ENCODE data around the gene FITM2.

DNA sequence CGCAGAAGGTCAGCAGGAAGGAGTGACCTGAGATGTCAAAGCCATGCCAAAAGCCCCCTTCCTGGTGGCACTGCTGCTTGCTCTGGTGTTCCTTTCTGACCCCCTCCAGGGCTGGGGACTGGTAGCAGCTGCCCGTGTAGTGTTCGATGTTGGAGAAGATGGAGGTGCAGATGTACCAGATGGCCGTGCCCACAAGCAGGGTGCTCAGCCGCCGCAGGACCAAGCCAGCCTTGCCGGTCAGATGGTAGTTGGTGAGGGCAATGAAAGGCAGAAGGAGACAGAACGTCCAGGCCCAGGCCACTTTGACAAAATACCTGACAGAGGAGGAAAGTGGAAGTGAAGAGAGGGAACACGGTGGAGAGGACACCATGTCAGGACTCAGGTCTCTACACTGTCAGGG lies 4.1 kb downstream of the FITM2 start:
- no peak for TF ChIP-seq ARNTL (CRISPR knock-in tag; IDR thresholded peaks at IDR 0.05; ENCODE audit: borderline replicate concordance, low read depth)
- no peak for TF ChIP-seq ZC3H10 (CRISPR knock-in tag; IDR thresholded peaks at IDR 0.05)
- no peak for TF ChIP-seq PPARA (CRISPR knock-in tag; IDR thresholded peaks at IDR 0.05; ENCODE audit: borderline replicate concordance)
- no peak for TF ChIP-seq ZNF8 (CRISPR knock-in tag; IDR thresholded peaks at IDR 0.05)
- no peak for TF ChIP-seq TOX (CRISPR knock-in tag; IDR thresholded peaks at IDR 0.05; ENCODE audit: borderline replicate concordance)
- no peak for TF ChIP-seq SNAI2 (CRISPR knock-in tag; IDR thresholded peaks at IDR 0.05)
- no peak for TF ChIP-seq PATZ1 (CRISPR knock-in tag; IDR thresholded peaks at IDR 0.05; ENCODE audit: borderline replicate concordance)
- TF ChIP-seq ZFP3 (CRISPR knock-in tag; IDR thresholded peaks at IDR 0.05), result no peak
- no peak for TF ChIP-seq GLIS3 (CRISPR knock-in tag; IDR thresholded peaks at IDR 0.05)
- TF ChIP-seq, protein P1, sequence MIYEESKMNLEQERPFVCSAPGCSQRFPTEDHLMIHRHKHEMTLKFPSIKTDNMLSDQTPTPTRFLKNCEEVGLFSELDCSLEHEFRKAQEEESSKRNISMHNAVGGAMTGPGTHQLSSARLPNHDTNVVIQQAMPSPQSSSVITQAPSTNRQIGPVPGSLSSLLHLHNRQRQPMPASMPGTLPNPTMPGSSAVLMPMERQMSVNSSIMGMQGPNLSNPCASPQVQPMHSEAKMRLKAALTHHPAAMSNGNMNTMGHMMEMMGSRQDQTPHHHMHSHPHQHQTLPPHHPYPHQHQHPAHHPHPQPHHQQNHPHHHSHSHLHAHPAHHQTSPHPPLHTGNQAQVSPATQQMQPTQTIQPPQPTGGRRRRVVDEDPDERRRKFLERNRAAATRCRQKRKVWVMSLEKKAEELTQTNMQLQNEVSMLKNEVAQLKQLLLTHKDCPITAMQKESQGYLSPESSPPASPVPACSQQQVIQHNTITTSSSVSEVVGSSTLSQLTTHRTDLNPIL (CRISPR knock-in tag; IDR thresholded peaks at IDR 0.05; ENCODE audit: low read depth), result no peak
- TF ChIP-seq POU6F1 (CRISPR knock-in tag; IDR thresholded peaks at IDR 0.05; ENCODE audit: borderline replicate concordance, low read depth), result no peak
- TF ChIP-seq ZNF70 (CRISPR knock-in tag; IDR thresholded peaks at IDR 0.05), result no peak
- no peak for TF ChIP-seq CSRNP3 (CRISPR knock-in tag; IDR thresholded peaks at IDR 0.05)

All from SK-N-SH treated with all-trans-retinoic acid at 6 μM for 48 hours (cell line).